ENCODE results near the gene LTC4S. TPM values are rescaled to one million over a fixed set of nuclear protein-coding genes. Genes with fewer than 3 reads are reported as not detected.
A peak's percentile ranks its signal among the peaks of the same experiment; 100 is the strongest.

Gene LTC4S
- total and polyA plus RNA-seq, 9 of the 15 experiments (the other 6 are each of a cell fraction or from before 2014, with no cell fraction given), result 0.17 to 0.77 (median 0.75) TPM; not detected in 6

- 0 out of 2 replicates have a peak, but pooled peaks have one; percentile 29 for TF ChIP-seq ZNF507 (tag; conservative IDR thresholded peaks at IDR 0.05)
- TF ChIP-seq ZSCAN32 (CRISPR knock-in tag; IDR thresholded peaks at IDR 0.05), result peak; percentile 52; the same call in 1 of the 2 replicates
- no peak for TF ChIP-seq POLR2B (IDR thresholded peaks at IDR 0.05; ENCODE audit: low read depth, partially characterized antibody)
- peak; percentile 66; the same call in 1 of the 2 replicates for TF ChIP-seq ATF4 (CRISPR knock-in tag; IDR thresholded peaks at IDR 0.05)
- no peak; the same call in 1 of the 2 replicates for TF ChIP-seq PHF8 (IDR thresholded peaks at IDR 0.05; ENCODE audit: borderline replicate concordance, low read length)
- no peak for TF ChIP-seq ZNF280A (IDR thresholded peaks at IDR 0.05; ENCODE audit: low read depth, partially characterized antibody)
- TF ChIP-seq MYBL2 (IDR thresholded peaks at IDR 0.05; ENCODE audit: low read depth), result no peak
- no peak for TF ChIP-seq MYBL2 (CRISPR knock-in tag; IDR thresholded peaks at IDR 0.05; ENCODE audit: borderline replicate concordance)
- TF ChIP-seq THAP7 (CRISPR knock-in tag; IDR thresholded peaks at IDR 0.05), result no peak
- TF ChIP-seq KLF1 (tag; IDR thresholded peaks at IDR 0.05), result no peak
- TF ChIP-seq VEZF1 (CRISPR knock-in tag; IDR thresholded peaks at IDR 0.05), result peak; percentile 64; the same call in 1 of the 2 replicates
- TF ChIP-seq MCM3 (IDR thresholded peaks at IDR 0.05), result no peak
- no peak for TF ChIP-seq ZNF780A (CRISPR knock-in tag; IDR thresholded peaks at IDR 0.05)
- TF ChIP-seq PTTG1 (tag; IDR thresholded peaks at IDR 0.05; ENCODE audit: low read depth), result no peak
- peak; percentile 78 for TF ChIP-seq ZNF354B (CRISPR knock-in tag; IDR thresholded peaks at IDR 0.05)
- TF ChIP-seq HMG20B (CRISPR knock-in tag; IDR thresholded peaks at IDR 0.05), result no peak
- no peak for TF ChIP-seq CEBPG (CRISPR knock-in tag; IDR thresholded peaks at IDR 0.05)
- TF ChIP-seq CEBPG (tag; conservative IDR thresholded peaks at IDR 0.05 in 1 of 2, IDR thresholded peaks at IDR 0.05 in 1 of 2), result no peak
- no peak for TF ChIP-seq TBP (optimal IDR thresholded peaks at IDR 0.05; ENCODE audit: low read depth, low read length)
- TF ChIP-seq ZFP30 (CRISPR knock-in tag; IDR thresholded peaks at IDR 0.05; ENCODE audit: borderline replicate concordance), result 0 out of 2 replicates have a peak, but pooled peaks have one; percentile 36
- no peak for TF ChIP-seq ZNF57 (CRISPR knock-in tag; IDR thresholded peaks at IDR 0.05)
These were observed 25.7 kb downstream of the LTC4S start (continued) for GRCh38 chr5:179819296-179820126.

Measured in K562 (cell line).